GM21367 (cell line): ENCODE data around the gene CCDC91.
A peak's percentile ranks its signal among the peaks of the same experiment; 100 is the strongest.

Experiments used
- ATAC-seq: cut with Tn5 transposase; IDR thresholded peaks from one replicate; pipeline ENCODE4 v1.9.1; 2021; ENCODE audit not compliant: unreplicated experiment

Gene CCDC91

DNA sequence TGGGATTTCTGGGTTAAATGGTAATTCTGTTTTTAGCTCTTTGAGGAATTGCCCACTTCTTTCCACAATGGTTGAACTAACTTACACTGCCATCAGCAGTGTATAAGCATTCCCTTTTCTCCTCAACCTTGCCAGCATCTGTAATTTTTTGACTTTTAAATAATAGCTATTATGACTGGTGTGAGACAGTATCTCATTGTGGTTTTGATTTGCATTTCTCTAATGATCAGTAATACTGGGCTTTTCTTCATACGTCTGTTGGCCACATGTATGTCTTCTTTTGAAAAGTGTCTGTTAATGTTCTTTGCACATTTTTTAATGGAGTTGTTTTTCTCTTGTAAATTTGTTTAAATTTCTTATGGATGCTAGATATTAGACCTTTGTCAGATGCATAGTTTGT is 323.7 kb downstream of the CCDC91 start:
- no peak for ATAC-seq

DNA sequence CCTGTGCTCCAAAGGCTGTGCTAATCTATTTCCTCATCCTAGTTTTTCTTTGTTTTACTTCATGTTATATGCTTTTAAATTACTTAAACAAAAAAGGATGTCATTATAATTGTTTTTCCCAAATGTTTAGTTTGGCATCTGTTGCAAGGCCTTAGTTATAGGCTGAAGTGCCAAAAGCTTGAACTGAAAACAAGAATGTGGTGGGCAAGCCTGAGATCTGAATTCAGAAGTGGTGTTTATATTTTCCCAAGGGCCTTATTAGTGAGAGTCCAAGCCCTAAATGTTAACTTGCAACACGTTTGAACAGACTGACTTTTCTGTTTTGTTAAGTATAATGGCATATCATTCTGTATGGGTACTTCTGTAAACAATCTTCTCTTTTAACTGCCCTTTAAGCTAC is 326.8 kb downstream of the CCDC91 start:
- ATAC-seq = no peak

DNA sequence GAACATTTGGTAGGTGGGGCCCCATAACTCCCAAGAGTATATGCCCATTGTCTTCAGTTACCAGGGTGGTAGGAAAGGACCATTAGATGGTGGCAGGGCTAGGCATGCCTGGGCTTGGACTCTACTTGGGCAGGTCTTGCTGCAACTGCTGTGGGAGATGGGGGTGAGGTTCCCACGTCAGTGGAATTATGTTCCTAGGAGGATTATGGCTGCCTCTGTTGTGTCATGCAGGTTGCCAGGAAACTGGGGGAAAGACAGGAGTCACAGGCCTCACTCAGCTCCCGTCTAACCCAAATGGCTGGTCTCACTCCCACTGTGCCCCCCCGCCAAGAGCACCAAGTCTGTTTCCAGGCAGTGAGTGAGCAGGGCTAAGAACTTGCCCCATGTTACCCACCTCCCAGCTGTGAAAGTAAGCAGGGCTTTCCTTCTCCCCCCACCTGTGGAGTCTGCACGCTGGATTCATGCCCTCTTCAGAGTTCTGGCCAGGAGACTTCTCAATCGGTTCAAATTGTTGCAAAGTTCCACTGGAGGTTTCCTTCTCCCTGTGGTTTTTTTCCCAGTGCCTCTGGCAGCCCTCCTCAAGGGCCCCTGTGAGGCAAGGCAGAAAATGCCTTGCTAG is 337.5 kb downstream of the CCDC91 start:
- no peak for ATAC-seq

DNA sequence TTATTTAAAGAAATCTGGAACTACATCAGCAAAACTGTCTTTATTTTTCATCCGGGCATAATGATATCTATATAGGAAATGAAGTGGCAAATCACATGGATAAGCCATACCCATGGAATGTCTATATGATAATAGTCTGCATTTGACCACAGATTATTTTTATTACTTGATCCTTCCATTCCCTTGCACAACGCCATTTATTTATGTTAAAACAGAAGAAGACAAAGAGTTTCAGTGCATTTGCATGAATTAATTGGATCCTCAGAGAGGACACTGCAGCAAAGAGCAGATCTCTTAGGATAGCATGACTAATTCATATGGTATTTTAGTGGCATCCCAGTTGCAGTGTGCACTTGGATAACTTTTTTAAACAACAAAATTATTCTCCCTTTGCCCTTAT is 345.0 kb downstream of the CCDC91 start:
- ATAC-seq = no peak

DNA sequence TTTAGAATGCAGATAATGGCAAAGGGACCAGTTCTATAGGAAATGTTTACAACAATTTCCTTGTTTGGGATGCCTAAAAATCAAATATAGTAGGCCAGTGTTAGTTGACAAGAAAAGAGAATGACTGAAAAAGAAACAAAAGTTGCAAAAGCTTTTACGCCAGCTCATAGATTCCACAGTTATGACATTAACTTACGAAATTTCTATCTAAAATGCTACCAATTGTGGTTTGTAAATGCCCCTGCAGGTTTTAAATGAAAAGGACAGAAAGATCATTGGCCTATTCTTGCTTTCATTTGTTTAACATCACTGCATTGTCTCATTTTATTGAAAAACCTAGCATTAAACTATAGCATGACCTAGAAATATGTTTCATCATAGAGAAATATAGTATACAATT is 345.8 kb downstream of the CCDC91 start:
- no peak for ATAC-seq

DNA sequence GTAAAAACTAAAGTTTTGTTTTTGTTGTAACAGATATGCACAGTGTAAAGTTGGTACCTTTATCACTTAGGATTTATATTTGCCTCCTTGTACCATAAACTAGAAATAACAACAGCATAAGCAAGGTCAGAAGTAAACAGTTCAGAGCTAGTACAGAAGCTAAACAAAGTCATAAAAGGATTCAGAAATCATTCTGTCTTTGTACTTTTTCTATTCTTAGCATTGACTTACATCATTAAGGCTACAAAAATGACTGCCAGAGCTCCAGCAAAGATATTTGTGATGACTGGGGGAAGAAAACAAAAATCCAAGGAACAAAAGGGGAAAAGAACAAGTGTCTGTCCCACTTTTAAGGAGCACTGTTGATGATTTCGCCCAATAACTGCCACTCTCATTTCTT is 347.2 kb downstream of the CCDC91 start:
- ATAC-seq = no peak

DNA sequence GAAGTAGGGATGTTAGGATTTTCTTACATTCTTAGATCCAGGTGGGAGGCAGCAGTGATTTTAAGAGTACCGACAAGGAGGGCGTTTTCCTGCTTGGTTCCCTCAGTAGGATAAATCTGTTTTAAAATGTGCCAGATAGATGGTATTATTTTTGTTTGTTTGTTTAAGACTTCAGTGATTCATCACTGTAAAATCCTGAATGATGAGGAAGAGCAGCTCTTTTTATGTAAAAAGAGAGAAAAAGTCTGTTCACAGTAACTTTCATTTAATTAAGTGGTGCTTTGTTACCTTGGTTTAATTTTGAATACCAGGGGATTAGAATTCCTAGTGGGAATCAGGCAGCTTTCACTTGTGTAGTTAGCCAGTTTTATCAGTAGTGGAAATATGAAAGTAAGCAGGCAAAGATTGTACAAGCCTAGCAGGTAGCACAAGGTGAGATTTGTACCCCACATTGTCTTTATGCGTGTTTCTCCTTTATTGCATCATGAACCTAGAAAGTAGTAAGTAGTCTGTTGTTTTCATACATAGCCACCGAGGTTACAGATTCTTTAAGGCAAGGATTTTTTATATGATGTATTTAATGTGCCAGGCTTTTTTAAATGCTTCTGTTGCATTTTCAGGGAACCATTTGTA is 349.6 kb downstream of the CCDC91 start:
- no peak for ATAC-seq

DNA sequence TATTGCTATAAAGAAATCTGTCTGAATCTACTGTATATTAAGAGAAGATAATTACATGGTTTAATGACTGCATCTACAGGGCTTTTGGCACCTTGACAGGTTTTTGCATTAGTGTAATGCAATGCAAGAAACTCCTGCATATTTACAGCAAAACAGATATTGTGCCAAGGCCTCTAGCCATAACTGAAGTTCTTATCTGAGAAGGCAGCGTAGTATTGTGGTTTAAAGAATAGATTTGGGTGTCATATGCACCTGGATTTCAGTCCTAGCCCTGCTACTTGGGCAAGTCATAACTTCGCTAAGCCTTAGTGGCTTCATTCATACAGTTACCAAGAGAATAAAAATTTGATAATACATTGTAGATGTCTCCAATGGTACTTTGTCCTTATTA is 350.1 kb downstream of the CCDC91 start:
- no peak for ATAC-seq

DNA sequence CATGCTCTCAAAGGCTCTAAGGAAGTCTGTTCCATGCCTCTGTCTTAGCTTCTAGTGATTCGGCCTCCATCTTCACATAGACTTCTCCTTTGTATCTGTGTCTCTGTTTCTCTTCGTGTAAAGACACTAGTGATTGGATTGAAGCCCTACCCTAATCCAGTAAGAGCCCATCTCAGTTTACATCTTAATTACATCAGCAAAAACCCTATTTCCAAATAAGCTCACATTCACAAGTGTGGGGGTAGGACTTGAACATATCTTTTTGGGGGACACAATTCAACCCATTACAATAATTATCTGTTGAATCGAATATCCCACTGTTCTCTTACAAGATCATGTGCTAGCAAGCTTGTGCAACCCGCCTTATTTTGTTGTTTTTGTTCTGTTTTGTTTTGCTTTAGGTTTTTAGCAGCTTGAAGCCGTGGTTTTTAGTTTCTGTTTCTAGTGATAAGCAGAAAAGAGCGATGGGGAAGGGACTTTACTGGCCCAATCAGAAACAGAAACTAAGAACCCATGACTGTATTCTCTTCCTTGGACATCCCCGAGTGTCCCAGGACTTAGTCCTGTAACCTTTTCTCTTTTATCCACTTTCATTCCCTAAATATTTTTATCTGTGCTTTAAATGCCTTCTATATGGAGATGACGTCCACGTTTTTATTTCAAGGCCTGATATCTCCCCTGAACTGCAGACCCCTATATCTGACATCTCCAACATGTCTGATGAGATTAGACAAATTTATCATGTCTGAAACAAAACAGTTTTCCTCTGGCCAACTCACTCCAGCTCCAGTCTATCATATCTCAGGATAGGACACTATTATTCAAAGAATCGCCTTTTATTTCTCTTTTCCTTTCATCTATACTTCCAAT is 353.0 kb downstream of the CCDC91 start:
- ATAC-seq = no peak

DNA sequence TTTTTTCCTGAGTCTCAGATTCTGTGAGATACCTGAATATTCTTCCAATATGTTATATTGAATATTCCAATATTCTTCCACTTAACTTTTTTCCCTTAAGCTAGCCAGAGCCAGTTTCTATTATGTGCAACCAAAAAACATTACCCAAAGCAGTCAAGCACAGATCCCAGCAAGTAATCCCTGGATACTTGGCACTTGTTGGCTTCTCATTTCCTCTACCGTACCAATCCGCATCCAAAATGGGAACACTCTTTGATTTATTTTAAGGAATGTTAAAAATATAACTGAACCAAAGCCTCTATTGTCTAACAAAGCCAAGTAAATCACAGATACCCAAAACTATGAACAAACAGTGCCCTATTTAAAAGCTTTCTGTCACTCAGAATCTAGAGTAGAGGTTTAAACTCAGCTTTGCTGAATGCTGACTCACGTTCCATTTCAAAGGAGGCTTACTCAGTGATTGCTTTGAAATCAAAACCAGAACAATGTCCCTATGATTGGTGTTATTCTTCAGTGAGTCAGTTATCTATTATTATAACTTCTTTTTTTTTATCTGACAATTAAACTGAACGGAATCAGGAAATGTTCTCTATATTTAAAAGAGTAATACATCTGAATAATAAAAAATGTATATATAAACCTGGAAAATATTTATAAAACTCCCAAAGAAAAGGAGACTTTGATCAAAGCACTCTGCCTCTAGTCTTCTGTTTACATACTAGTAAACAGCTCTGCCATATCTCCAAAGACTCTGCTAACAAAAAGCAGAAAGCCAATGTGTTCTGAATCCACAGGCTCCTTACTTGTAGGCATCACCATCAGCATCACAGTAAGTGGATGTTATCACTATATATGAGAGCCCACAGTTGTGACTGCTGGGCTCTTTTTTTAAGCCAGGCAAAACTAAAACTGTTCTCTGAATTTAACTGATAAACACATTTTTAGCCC is 360.8 kb downstream of the CCDC91 start:
- ATAC-seq = no peak

DNA sequence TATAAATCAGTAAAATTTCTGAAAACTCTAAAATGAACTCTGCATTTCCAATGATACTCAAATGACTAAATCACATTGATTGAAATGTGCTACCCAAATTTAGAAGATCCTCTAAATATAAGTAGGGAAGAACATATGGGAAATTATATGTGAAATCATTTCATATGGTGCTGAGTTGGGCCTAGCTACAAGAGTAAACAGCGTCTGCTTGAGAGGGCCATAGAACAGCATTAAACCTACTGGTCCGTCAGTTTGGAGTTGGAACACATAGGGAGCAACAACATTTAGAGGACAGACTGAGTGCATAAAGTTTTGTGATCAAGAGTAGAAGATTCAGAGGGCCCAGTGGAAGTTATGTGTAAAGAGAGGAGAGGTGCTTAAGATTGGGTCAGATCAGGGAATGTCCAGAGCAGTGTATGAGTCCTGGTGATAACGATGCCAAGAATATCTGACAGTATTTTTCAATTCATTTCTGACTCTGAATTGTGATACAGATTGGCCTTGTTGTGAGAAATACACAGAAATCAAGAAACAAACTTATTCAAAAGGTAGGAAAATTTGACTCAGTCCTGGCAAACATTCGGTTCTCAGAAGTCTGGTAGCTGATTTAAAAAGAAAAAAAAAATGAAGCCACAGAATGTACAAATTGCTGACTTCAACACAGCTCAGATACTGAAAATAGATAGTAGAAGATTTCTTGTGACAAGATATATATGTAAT is 362.2 kb downstream of the CCDC91 start:
- ATAC-seq = no peak

DNA sequence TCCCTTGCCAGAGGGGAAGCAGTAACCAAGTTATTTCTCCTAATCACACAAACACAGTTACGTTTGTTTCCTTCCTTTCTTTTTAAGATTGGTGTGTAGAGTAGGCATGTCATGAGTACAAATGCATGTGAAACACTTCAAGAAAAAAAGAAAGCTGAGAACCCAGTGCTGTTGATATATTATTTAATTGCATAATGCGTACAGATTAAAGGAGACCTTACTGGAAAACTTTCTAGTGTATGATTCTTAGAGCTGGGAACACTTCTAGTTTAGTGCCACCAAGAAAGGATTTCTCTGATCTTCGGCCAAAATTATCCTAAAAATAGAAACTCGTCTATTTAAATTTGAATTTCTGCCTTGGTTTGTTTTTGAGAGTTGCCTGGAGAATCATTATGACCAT is 365.5 kb downstream of the CCDC91 start:
- ATAC-seq = no peak

DNA sequence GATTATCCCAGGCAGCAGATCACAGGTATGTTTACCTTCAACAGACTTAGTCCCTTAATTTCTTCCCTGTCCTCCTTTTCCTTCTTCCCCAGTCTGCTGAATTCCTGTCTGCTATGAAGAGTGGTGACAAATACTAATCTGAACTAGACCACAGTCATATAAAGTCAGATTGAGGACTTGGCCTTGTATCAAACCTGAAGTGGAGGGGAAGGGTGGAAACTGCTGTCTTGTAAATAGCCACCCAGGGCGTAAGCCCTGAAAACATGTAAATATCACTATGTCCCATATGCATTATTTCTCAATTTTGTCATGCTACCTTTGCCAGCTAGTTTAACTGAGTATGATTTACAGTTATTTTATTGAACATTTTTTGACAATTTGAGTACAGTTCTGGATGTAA is 368.0 kb downstream of the CCDC91 start:
- no peak for ATAC-seq

DNA sequence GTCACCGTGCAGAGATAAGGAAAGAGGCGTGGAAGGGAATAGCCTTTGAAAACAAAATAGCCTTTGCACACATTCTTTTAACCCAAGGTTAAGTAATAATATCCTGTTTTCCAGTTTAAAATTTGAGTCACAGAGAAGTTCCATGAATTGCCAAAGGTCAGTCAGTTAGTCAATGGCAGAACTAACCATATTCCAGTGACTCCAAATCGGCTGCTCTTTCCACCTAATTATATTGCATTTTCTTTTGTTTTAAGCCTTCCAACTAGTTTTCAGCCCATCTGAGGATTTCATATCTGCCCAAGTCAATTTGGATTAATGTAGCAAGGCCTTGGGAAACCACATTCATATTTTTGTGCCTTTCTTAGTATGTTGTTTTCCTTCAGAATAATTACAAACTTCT is 373.0 kb downstream of the CCDC91 start:
- no peak for ATAC-seq

DNA sequence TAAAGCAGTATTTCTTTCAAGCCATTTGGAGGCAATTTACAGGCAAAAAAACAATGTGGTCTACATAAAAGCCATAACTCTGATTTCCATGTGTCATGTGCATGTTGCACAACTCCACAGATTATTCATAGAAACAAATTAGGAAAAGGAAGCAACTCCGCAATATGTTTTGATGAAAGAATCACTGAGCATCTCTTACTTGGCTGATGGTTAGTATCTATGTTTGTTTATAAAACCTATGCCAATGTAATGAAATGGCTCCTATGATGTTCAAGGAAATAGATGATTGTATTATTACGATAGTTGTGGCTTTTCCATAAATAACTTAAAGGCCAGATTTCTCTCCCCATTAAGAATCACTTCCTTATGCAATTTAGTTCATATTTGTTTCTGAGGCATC is 373.7 kb downstream of the CCDC91 start:
- no peak for ATAC-seq

DNA sequence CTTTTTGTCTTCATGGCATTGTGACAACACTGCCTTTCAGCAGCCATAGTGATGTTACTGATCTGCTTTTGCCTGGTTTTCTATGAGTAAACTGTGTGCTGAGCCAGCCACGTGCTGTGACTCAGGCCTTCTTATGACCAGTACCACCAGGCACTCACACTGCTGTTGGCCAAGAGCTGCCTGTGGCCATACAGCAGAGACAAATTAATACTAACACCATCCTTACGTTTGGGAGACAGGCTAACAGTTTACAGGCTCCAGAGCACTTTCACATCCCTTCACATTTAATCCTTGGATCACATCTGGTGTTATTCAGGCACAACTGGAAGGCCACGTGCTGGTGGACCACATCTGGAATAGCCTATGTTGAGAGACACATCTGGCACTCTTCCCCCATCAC is 377.9 kb downstream of the CCDC91 start:
- ATAC-seq = no peak

DNA sequence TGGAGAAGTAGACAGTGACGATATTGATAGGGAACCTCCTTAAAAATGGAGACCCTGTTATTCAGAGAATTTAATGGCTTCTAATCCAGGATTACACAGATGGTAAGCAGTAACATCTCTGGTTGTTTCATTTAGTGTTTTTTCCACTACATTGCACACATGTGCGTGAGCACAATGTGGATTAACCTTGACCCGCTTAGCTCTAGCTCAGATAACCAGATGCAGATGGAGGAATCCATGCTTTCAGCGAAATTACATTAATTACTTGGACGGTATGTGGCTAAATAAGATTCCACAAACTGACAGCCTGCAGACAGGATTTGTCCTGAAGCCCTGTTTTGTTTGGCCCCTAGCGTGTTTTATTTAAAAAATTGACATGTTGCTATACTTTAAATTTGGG is 378.4 kb downstream of the CCDC91 start:
- no peak for ATAC-seq

DNA sequence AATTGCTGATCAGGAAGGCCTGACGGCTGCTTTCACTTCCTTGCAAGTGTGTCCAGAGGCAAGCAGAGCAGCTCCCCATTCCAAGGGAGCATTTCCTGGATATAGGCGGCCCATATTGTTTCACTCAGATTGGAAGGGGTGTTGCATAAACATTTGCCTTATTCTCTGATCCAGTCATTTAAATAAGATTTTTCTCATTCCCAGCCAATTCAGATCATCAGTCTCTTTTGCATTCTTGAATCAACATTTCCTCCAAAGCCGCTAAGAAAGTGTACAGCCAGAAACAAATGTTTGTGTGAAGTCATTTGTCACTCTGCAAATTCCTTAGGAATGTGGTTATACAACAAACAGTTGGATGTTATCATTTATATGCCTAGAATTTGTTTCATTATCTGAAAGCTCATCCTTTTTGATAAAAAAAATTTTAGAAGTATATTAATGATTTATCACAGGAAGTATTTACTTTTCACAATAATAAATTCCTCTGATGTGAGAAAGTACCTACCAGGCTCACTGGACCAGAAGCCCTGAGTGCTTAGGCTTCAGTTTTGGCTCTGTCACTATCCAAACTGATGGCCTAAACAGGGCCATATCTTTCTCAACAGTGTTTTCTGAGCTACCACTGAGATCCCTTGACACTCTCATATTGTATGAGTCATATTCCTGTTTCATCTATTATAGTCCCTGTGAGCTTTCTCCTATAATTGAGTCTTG is 379.6 kb downstream of the CCDC91 start:
- peak; percentile 45 for ATAC-seq

DNA sequence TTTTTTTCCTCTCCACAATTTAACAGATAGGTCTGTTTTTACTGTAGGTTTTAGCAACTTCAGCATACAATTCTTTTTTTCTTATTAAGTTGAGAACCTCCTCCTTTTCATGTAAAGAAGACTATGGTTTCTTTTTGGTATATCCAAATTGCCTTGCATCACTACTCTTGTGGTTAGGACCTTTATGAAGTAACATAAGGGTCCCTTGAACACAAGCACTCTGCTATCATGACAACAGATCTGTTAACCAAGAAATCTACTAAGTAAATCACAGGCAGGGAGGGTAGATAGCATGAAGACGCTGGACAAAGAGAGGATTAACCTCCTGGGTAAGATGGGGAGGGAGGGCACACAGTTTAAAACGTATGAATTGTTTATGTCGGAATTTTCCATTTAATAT is 380.6 kb downstream of the CCDC91 start:
- ATAC-seq = no peak
